ENCODE results near the gene RNF175. TPM values are rescaled to one million over a fixed set of nuclear protein-coding genes. Genes with fewer than 3 reads are reported as not detected.
A peak's percentile ranks its signal among the peaks of the same experiment; 100 is the strongest.

Gene RNF175
- total and polyA plus RNA-seq, 7 experiments from 2014 or later = 6.4 to 14.0 (median 8.9) TPM; not detected in 1

DNA sequence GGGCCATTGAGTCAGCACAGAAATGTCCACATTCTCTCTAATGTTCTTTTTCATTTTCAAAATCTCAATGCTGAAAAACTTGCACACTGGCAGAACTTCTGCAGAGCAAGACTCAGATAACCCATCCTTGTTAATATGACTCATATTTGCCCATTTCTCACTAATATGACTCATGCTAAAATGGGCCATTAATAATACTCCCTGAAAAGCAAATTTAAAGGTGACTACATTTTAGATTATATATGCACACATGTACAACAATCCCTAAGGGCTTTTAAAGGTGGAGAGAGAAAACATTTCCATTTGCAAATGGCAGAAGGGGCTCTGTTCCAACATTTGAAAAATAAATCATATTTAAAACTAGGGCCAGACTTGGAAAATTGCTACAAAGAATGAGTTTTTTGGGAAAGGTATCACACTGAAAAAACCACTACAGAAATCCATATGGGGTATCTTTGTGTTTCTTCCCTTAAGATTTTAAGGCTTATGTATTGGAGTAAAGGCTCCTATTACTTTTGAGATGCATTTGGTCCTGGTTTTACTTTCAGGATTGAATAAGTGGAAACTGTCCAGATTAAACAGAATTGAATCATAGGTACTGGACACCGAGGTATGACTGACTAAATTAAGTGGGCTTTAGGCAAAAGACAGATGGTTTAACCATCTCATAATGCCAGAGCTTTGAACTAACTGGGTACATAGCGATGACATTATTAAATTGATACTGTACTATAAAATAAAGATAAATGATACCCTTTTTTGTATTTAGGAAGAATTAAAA lies 45.8 kb downstream of the RNF175 start:
- DNase-seq (no peak), ATAC-seq (no peak)
- Mint-ChIP-seq H3K9me3 (peaks cover 0 to 16% (median 6%) of the 10 kb centered on the region in 11 donors), H3K4me3 (no peak overlapping the region), H3K27me3 (peaks cover 0 to 16% (median 0%) of the 10 kb centered on the region in 5 donors), H3K4me1 (peaks cover 0 to 6% (median 0%) of the 10 kb centered on the region in 7 donors), H3K27ac (no peak overlapping the region), H3K36me3 (peaks cover 0 to 43% (median 19%) of the 10 kb centered on the region in 5 donors)
- intact Hi-C loops (cut with micrococcal nuclease) = no loop called here
- peaks cover 0 to 4% (median 0%) of the 10 kb centered on the region in 3 experiments for H3K9me3 ChIP-seq (ENCODE audit: control insufficient read depth in 2 of 3, low read length in 3 of 3)
- POLR2A ChIA-PET = no interaction called here
- H3K4me3 ChIP-seq (ENCODE audit: low read length) = no peak overlapping the region
- H3K27ac ChIP-seq (ENCODE audit: low read depth, low read length) = no peak overlapping the region
- no peaks in the 10 kb centered on the region for H3K27me3 ChIP-seq (ENCODE audit: control insufficient read depth in 2 of 2, insufficient read depth in 2 of 2, low read length in 2 of 2)
- CTCF ChIA-PET = no interaction called here
- no peaks in the 10 kb centered on the region for H3K36me3 ChIP-seq (ENCODE audit: control insufficient read depth in 2 of 3, insufficient read depth in 3 of 3, low read length in 3 of 3)
- H3K4me1 ChIP-seq (ENCODE audit: control insufficient read depth in 2 of 2, insufficient read depth in 2 of 2, low read length in 2 of 2) = no peaks in the 10 kb centered on the region

DNA sequence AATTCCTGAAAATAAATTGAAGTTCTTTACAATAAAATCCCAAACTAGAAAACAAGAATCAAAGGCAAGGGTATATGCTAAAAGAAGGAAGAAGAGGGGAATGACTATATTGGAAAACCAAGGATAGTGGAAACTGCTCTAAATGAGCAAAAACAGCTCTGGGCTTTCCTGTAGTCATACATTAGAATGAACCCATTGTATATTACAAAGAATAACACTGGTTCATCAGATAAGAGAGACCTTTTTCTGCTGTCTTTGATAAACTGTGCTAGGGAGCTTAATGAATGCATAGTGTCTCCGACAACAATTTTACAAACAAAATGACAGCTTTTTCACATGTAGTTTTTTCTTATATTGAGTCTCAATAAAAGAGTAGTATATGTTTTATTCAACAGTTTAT lies 49.1 kb downstream of the RNF175 start:
- no peak for ATAC-seq
- POLR2A ChIA-PET = no interaction called here
- intact Hi-C loops (cut with micrococcal nuclease) = no loop called here
- H3K27me3 Mint-ChIP-seq = peaks cover 0 to 19% (median 0%) of the 10 kb centered on the region in 5 donors
- Histone ChIP-seq H3K27me3 (ENCODE audit: control insufficient read depth in 2 of 2, insufficient read depth in 2 of 2, low read length in 2 of 2) (no peaks in the 10 kb centered on the region), H3K4me1 (ENCODE audit: control insufficient read depth in 2 of 2, insufficient read depth in 2 of 2, low read length in 2 of 2) (peaks cover 0 to 8% of the 10 kb centered on the region in 2 donors), H3K36me3 (ENCODE audit: control insufficient read depth in 2 of 3, insufficient read depth in 3 of 3, low read length in 3 of 3) (no peaks in the 10 kb centered on the region), H3K9me3 (ENCODE audit: control insufficient read depth in 2 of 3, low read length in 3 of 3) (no peaks in the 10 kb centered on the region), H3K27ac (ENCODE audit: low read depth, low read length) (no peak overlapping the region), H3K4me3 (ENCODE audit: low read length) (no peak overlapping the region)
- peaks cover 8 to 25% (median 12%) of the 10 kb centered on the region in 7 donors for H3K4me1 Mint-ChIP-seq
- no peak for DNase-seq
- H3K36me3 Mint-ChIP-seq = peaks cover 0 to 29% (median 4%) of the 10 kb centered on the region in 5 donors
- CTCF ChIA-PET = no interaction called here
- no peak overlapping the region for H3K27ac Mint-ChIP-seq
- no peak overlapping the region for H3K4me3 Mint-ChIP-seq
- H3K9me3 Mint-ChIP-seq = peaks cover 0 to 6% (median 0%) of the 10 kb centered on the region in 11 donors

DNA sequence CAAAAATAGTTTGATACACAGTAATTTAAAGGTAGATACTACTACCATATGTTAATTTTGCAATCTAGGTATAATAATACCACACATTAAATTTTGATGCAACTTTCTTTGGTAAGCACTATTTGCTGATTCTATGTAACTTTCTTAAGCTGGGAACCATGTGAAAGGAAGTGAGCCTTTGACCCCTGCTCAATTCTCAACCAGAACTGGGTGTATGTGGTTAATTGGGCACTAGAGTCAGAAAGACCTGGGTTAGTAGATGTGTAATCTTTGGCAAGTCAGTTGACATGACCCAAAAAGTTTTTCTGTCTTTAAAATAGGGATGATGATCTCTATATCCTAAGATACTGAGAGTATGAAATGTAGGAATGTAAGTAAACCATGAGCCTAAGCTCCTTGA lies 53.3 kb downstream of the RNF175 start:
- Mint-ChIP-seq H3K27ac (peak overlapping the region; percentile 13 to 82 (median 71)), H3K4me3 (peak overlapping the region in 8 of 10 donors; percentile 15 to 69 (median 52)), H3K4me1 (peaks cover 8 to 25% (median 13%) of the 10 kb centered on the region in 7 donors), H3K36me3 (peaks cover 0 to 31% (median 9%) of the 10 kb centered on the region in 5 donors), H3K27me3 (peaks cover 0 to 8% (median 0%) of the 10 kb centered on the region in 5 donors), H3K9me3 (peaks cover 0 to 3% (median 0%) of the 10 kb centered on the region in 11 donors)
- peaks cover 0 to 8% of the 10 kb centered on the region in 2 donors for H3K4me1 ChIP-seq (ENCODE audit: control insufficient read depth in 2 of 2, insufficient read depth in 2 of 2, low read length in 2 of 2)
- CTCF ChIA-PET = interaction anchor here (0.8 to 1.4 kb wide), 2 partner anchors 44 to 55 kb away, joined by 3 to 4 read pairs; no protein-coding TSS in a partner anchor
- intact Hi-C loops (cut with micrococcal nuclease) = no loop called here
- no peaks in the 10 kb centered on the region for H3K27me3 ChIP-seq (ENCODE audit: control insufficient read depth in 2 of 2, insufficient read depth in 2 of 2, low read length in 2 of 2)
- ATAC-seq = no peak
- no peaks in the 10 kb centered on the region for H3K36me3 ChIP-seq (ENCODE audit: control insufficient read depth in 2 of 3, insufficient read depth in 3 of 3, low read length in 3 of 3)
- no peak overlapping the region for H3K27ac ChIP-seq (ENCODE audit: low read depth, low read length)
- H3K4me3 ChIP-seq (ENCODE audit: low read length) = no peak overlapping the region
- no peaks in the 10 kb centered on the region for H3K9me3 ChIP-seq (ENCODE audit: control insufficient read depth in 2 of 3, low read length in 3 of 3)
- no peak for DNase-seq
- POLR2A ChIA-PET = no interaction called here

DNA sequence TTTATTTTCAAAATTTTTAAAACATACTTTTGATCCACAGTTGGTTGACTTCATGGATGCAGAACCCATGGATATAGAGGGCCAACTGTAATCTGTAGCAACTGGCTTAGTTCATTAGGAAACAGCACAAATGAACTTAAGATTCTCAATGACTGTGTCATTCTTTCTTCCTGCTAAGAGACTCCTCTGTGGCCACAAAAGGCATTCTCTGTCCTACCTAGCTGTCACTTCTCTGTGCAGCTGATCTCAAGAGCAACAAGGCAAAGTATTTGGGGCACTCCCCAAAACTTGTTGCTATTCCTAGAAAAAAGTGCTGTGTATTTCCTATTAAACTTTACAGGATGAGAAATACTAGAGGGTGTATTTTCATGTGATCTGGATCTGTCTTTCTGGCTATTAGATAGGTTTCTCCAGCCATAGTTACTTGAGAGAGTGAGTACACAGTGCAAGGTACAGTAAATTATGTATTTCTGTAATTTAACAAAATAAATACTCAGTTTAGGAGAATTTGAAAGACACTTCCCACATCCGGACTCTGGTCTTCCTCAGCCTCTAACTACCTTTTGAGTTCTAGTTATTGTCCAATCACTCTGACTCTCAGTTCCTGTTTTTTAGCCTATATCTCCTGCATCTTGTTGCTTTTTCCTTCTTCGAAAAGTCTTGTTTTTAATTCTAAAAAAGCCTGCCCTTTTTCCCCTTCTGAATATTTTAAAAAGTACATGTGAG lies 53.9 kb downstream of the RNF175 start:
- H3K27me3 Mint-ChIP-seq = peaks cover 0 to 8% (median 0%) of the 10 kb centered on the region in 5 donors
- DNase-seq (no peak), ATAC-seq (peak; percentile 47)
- Histone ChIP-seq H3K9me3 (ENCODE audit: control insufficient read depth in 2 of 3, low read length in 3 of 3) (no peaks in the 10 kb centered on the region), H3K27me3 (ENCODE audit: control insufficient read depth in 2 of 2, insufficient read depth in 2 of 2, low read length in 2 of 2) (no peaks in the 10 kb centered on the region), H3K36me3 (ENCODE audit: control insufficient read depth in 2 of 3, insufficient read depth in 3 of 3, low read length in 3 of 3) (no peaks in the 10 kb centered on the region), H3K4me1 (ENCODE audit: control insufficient read depth in 2 of 2, insufficient read depth in 2 of 2, low read length in 2 of 2) (peaks cover 0 to 8% of the 10 kb centered on the region in 2 donors), H3K4me3 (ENCODE audit: low read length) (no peak overlapping the region), H3K27ac (ENCODE audit: low read depth, low read length) (no peak overlapping the region)
- POLR2A ChIA-PET = no interaction called here
- intact Hi-C loops (cut with micrococcal nuclease) = no loop called here
- peaks cover 8 to 25% (median 13%) of the 10 kb centered on the region in 7 donors for H3K4me1 Mint-ChIP-seq
- H3K4me3 Mint-ChIP-seq = peak overlapping the region in 8 of 10 donors; percentile 15 to 69 (median 51)
- H3K36me3 Mint-ChIP-seq = peaks cover 0 to 26% (median 9%) of the 10 kb centered on the region in 5 donors
- CTCF ChIA-PET = interaction anchor here (0.8 to 1.4 kb wide), 2 partner anchors 44 to 54 kb away, joined by 3 to 4 read pairs; no protein-coding TSS in a partner anchor
- H3K27ac Mint-ChIP-seq = peak overlapping the region; percentile 41 to 82 (median 72)
- peaks cover 0 to 3% (median 0%) of the 10 kb centered on the region in 11 donors for H3K9me3 Mint-ChIP-seq

DNA sequence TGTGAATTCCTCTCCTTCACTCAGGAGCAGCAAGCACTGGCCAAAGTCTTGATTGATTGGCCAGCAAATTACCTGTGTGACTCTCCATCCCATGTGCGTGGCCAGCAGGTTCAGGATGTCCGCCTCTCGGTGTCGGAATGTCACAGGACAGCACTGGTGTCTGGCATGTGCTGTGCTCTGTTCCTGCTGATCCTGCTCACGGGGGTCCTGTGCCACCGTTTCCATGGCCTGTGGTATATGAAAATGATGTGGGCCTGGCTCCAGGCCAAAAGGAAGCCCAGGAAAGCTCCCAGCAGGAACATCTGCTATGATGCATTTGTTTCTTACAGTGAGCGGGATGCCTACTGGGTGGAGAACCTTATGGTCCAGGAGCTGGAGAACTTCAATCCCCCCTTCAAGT lies 55.3 kb downstream of the RNF175 start:
- Histone ChIP-seq H3K9me3 (ENCODE audit: control insufficient read depth in 2 of 3, low read length in 3 of 3) (no peaks in the 10 kb centered on the region), H3K4me1 (ENCODE audit: control insufficient read depth in 2 of 2, insufficient read depth in 2 of 2, low read length in 2 of 2) (peaks cover 0 to 8% of the 10 kb centered on the region in 2 donors), H3K4me3 (ENCODE audit: low read length) (no peak overlapping the region), H3K27me3 (ENCODE audit: control insufficient read depth in 2 of 2, insufficient read depth in 2 of 2, low read length in 2 of 2) (no peaks in the 10 kb centered on the region), H3K27ac (ENCODE audit: low read depth, low read length) (no peak overlapping the region), H3K36me3 (ENCODE audit: control insufficient read depth in 2 of 3, insufficient read depth in 3 of 3, low read length in 3 of 3) (no peaks in the 10 kb centered on the region)
- no peak for ATAC-seq
- Mint-ChIP-seq H3K36me3 (peaks cover 0 to 25% (median 16%) of the 10 kb centered on the region in 5 donors), H3K27me3 (peaks cover 0 to 14% (median 0%) of the 10 kb centered on the region in 5 donors), H3K27ac (peak overlapping the region in 1 of 9 donors; percentile 38), H3K9me3 (peaks cover 0 to 5% (median 0%) of the 10 kb centered on the region in 11 donors), H3K4me1 (peaks cover 8 to 22% (median 13%) of the 10 kb centered on the region in 7 donors), H3K4me3 (no peak overlapping the region)
- ChIA-PET POLR2A (no interaction called here), CTCF (no interaction called here)
- intact Hi-C loops (cut with micrococcal nuclease) = no loop called here
- DNase-seq = no peak

DNA sequence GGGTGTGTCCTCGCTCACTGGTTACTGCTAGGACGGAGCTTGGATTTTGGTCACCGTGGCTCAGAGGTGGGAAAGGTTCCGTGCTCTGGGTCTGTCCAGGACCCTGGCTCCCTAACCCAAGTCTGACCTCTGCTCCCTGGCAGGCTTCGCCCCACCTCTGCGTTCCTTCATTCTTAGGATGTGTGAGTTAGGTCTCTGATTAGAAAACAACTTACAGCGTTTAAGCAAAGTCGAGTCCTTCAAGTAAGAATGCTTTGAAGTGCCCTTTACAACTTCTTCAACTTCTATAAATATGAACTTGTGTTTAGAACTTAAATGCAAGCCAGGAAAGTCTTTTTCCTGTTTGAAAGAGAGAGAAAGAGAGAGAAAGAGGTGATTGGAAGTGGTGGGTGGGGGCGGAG lies 74.9 kb downstream of the RNF175 start:
- POLR2A ChIA-PET = interaction anchor here (1.1 kb wide), 1 partner anchor 65 kb away, joined by 3 read pairs; no protein-coding TSS in a partner anchor
- Histone ChIP-seq H3K27ac (ENCODE audit: low read depth, low read length) (peak overlapping the region; percentile 12), H3K36me3 (ENCODE audit: control insufficient read depth in 2 of 3, insufficient read depth in 3 of 3, low read length in 3 of 3) (peaks cover 0 to 6% (median 0%) of the 10 kb centered on the region in 3 experiments), H3K9me3 (ENCODE audit: control insufficient read depth in 2 of 3, low read length in 3 of 3) (peaks cover 0 to 19% (median 0%) of the 10 kb centered on the region in 3 experiments), H3K4me1 (ENCODE audit: control insufficient read depth in 2 of 2, insufficient read depth in 2 of 2, low read length in 2 of 2) (no peaks in the 10 kb centered on the region), H3K4me3 (ENCODE audit: low read length) (peak overlapping the region; percentile 69), H3K27me3 (ENCODE audit: control insufficient read depth in 2 of 2, insufficient read depth in 2 of 2, low read length in 2 of 2) (no peaks in the 10 kb centered on the region)
- Mint-ChIP-seq H3K9me3 (peaks cover 0 to 28% (median 13%) of the 10 kb centered on the region in 11 donors), H3K36me3 (peaks cover 9 to 31% (median 26%) of the 10 kb centered on the region in 5 donors), H3K4me3 (peak overlapping the region; percentile 82 to 97 (median 90)), H3K4me1 (peaks cover 9 to 22% (median 18%) of the 10 kb centered on the region in 7 donors), H3K27me3 (peaks cover 0 to 40% (median 13%) of the 10 kb centered on the region in 5 donors), H3K27ac (peak overlapping the region in 8 of 9 donors; percentile 1 to 83 (median 76))
- DNase-seq (peak in 6 of 9 donors; percentile 4 to 22 (median 16)), ATAC-seq (peak; percentile 36)
- intact Hi-C loops (cut with micrococcal nuclease) = loop anchor here (1.0 to 2.0 kb wide), 3 partner anchors 34 to 65 kb away; no protein-coding TSS in a partner anchor
- CTCF ChIA-PET = no interaction called here
